C1 segment of cervical spinal cord (tissue), 14 donors: ENCODE data around the gene CACNA2D3.

ENCODE experiments used
- DNase-seq, 14 donors: peaks; one replicate each; lab custom pipeline; 2025; lab: John Stamatoyannopoulos, UW

Gene CACNA2D3

GRCh38 chr3:54273791-54274190 is 151.4 kb downstream of the CACNA2D3 start:
- DNase-seq, result no peak

DNA sequence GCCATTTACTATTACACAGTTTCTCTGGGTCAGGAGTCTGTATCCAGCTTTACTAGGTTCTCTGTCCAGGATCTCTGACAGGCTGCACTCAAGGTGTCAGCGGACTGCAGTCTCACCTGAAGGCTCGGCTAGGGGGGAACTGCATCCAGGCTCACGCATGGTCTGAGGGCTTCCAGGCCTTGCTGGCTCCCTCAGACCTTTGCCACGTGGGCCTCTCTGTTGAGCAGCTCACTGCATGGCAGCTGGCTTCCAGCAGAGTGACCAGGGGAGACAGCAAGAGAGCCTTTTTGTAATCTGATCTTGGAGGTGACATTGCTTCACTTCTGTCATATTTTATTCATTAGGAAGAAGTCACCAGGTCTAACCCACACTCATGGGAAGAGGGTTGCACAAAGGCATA is 152.3 kb downstream of the CACNA2D3 start:
- DNase-seq, result no peak

DNA sequence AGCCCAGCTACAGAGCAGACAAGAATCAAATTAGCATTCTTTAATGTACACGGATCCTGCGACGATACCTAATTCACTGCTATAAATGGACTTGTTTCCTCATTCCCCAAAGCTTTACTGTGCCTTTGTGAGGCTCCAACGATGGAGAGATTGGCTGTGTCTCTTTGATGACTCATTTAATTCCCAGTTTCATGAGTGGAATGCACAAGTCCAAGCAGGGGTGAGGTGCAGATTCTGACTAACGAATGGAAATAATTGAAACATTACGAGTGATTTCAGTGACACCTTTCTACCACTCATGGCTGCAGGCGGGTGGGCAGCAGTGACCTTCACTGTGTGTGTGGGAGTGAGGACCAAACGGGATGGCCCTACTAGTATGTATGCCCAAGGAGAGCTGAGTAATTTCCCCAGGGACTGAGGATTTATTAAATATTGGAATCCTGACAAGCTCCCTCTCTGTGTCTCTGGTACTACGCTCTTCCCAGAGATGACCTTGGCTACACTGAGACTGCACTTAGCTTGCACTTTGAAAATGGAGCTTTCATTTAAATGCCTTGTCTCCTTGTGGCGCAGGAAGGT is 156.7 kb downstream of the CACNA2D3 start:
- no peak for DNase-seq

GRCh38 chr3:54283470-54283869 is 161.1 kb downstream of the CACNA2D3 start:
- DNase-seq, result no peak

GRCh38 chr3:54294214-54294613 is 171.9 kb downstream of the CACNA2D3 start:
- DNase-seq, result no peak

- no peak for DNase-seq
Observed at GRCh38 chr3:54296531-54296930, 174.2 kb downstream of the CACNA2D3 start.

DNA sequence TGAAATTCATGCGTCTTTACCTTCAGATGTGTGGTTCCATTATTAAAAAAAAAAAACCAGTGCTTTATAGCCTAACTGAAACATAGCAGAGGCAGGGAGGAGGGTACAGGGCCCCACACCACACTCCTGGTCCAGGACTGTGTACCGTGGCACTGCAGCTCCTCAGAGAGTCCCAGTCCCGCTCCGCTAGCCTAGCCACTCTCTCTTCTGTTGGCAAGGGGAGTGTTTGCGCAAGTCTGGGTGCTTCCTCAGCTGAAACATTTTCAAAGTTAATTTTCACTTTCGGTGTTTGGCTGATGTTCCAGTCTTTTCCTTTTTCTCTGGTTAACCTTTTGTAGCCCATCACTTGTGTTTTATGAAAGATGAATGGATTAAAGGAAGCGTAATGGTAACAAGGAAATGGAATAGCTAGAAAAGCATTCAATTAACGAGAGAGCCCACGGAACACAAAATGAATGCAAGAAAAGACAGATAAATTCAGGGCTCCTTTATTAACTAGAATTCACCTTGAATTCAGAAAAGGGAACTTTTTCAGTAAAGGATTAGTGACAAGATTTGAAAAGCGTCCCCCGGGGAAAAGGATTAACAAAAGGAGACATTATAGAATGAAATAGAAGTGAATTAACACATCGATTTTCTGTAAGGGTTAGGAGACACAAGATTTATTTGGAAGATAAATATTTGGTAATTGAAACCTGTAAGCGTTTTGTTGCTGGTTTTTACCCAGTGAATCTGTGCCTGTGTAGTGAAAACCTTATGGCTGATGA is 177.0 kb downstream of the CACNA2D3 start:
- DNase-seq, result no peak

DNA sequence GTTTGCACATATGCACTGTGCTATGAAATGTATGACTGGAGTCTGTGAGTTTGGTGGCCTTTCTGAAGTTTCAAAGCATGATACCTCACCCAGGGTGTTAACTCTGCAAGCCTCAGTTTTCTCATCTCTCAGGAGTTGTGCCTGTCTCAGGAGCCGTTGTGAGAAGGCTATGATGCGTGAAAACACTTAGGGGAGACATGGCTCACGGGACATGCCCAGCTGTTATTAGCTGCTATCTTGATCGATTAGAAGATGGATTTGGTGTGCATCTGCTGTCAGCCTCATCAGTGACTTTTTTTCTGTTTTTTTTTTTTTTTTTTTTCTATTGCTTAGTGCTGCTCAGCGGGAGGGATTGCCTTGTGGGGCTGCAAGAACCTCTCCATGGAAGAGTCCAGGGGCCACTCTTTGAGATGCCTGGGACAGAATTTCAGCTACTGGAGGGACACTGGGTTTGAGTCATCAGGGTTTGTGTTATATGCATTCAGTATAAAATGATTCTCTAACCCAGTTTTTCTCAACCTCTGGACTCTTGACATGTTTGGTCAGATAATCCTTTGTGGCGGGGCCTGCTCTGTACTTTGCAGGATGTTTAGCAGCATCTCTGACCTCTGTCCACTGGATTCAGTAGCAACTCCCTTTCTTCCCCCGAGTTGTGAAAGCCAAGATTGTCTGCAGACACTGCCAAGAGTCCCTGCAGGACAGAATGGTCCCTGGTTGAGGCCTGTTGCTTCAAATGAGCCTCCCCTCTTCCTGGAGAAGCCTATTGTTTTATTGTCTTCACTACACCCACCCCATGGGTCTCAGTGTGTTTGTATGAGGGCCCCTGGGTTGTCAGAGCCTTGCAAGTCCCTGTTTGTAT is 181.4 kb downstream of the CACNA2D3 start:
- no peak for DNase-seq

DNA sequence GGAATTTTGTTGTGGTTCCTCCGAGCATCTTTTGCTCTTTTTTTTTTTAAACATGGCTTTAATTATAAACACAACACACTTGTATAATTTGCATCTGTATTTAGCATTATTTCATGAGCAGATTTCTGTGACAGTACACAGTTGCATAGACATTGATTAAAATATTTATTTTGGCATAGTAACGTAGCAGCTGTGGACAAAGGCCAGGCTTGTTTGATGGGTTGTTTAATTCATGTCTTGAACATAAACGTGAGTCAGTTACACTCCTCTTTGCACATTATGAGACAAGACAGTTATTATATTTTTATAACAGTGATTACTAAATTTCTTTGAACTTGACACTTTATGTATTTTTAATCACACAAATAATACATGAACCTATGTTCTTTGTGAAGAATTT is 182.5 kb downstream of the CACNA2D3 start:
- no peak for DNase-seq

DNA sequence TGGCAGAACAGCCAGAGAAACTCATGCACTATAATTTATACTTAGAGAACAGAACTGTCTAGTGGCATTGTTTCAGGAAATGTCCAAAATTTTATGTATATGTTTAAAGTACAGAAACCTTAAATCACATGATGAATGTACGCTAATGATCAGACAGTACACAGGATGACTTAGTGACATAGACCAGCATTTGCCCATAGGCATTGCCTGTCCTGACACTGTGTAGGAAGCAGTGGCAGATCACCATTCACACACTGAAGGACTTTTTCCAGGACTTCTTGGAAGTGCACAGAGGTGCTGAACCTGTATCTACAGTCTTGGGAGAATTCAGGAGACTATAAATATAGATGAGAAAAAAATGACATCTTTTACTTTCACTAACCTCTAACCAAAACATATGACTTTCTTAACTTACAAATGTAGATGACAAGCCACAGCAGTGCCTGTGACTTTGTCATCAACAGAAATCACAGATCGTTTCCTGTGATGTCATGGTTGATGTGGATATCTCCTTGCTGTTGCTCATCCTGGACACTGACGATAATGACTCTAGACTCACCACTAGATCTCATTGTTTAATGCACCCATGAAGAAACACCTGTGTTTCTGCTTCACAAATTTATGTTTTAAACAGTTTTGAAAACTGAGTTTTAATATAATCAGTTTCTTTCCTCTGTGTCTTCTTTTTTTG is 183.2 kb downstream of the CACNA2D3 start:
- no peak for DNase-seq

DNA sequence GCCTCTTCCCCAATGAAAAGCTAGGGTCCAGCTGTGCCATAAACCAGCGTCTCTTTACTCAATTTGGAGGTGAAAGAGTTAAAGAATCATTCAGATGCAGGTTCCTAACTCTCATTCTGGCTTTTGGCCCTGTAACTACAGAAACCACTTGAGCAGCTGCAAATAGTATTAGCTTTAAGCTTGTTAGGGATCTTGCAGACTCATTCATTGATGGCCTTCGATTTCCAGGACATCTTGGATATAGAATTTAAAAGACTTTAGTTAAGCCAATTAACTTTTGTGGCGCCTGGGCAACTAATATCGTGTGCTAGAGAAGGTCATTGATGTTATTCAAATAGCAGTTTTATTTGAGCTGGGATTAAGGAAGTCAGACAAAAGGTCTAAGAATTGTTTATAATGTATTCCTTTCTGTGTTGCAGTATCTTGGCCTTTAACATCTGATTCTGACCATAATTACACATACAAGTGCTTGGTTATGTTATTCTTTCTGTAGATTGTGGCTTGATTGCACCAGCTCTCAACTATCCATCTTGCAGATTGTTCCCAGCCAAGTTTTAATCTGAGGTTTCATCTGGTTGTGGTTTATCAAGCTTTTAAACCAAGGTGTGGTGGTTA is 185.3 kb downstream of the CACNA2D3 start:
- DNase-seq, result no peak

DNA sequence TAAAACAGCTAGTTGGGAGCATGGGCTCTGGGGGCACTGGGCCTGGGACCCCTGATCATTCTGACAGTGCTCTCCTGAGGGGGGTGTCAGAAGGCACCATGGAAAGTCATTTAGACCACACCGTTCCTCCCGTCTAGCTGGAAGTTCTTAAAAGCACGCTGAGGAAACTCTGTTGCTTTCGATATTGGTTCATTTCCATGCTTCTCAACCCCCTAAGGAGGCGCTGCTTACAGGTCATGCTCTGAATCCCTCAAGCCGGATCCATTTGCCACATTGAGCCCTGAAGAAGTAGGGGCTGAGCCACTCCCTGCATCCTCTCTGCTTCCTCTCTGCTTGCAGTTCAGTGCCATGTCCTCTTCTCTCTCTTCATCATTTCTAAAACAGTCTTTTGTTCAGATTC is 187.2 kb downstream of the CACNA2D3 start:
- DNase-seq, result no peak

GRCh38 chr3:54311211-54311747 is 188.9 kb downstream of the CACNA2D3 start:
- DNase-seq, result no peak

DNA sequence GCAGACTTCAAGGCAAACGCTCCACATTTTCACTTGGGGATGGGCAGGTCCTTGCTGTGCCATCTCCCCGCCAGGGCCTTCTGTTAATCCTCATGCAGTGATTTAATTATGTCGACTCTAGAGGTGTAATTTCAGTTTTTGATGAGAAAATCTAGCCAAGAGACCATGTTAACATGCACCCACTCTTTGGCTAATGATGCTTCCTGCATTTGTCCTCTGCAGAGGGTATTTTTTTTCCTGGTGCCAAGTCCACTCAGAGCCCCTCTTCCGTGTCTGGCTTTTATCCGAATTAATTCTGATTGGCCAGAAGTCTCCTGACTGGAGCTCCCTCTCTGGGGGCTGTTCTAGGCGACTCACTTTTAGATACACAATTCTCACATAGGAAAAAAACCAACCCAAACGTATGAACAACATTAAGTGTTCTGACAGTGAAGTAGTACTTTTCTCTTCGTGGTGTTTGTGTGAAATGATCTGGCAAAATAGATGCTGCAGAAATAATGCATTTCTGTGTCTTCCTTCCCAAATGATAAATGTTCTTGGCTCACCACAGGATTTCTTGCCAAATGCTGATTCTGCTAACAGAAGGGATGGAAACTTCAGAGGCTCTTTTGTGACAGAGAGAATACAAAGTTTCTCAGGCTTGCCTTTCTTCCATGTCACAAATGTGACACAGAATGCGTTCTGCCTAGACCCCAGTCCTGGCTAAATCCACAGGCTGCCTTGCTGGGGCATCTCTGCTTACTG is 190.0 kb downstream of the CACNA2D3 start:
- no peak for DNase-seq

GRCh38 chr3:54313418-54313817 is 191.1 kb downstream of the CACNA2D3 start:
- DNase-seq, result no peak

GRCh38 chr3:54321520-54321919 is 199.2 kb downstream of the CACNA2D3 start:
- DNase-seq, result no peak

DNA sequence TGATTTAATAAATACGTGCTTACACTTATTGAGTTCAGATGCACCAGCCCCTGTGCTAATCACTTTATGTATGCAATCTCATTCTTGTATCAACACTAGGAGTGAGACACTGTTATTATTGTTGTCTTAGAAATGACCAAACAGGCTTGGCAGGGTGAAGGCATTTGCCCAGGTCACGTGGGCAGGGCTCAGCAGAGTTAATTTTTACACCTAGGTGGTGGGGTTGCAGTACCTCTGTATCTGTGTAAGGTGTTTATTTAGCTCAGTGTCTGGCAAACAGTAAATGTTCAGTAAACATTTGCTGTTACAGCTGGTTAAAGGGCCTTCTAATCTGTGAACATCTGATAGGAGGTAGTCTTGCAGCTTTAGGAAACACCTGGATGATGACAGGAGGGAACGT is 200.0 kb downstream of the CACNA2D3 start:
- no peak for DNase-seq

GRCh38 chr3:54324103-54324502 is 201.8 kb downstream of the CACNA2D3 start:
- DNase-seq, result no peak

DNA sequence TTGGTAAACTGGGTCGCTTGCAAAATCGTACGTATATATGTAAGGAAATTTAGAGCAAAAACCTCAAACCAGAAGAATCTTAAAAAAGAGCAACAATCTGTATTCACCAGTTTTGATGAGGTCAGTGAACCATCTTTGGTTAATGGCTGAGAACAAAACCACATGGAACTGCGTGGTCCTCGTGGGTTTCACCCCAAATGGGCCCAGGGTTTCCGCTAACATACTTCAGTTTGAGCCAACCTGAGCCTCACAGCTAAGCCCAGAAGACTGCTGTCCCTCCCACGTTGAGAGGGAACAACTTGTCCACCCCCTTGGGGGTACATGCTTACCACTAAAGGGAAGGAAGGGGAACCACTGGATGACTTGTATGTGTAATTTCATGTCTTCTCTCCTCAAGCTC is 204.6 kb downstream of the CACNA2D3 start:
- DNase-seq, result no peak

GRCh38 chr3:54331341-54331740 is 209.0 kb downstream of the CACNA2D3 start:
- no peak for DNase-seq

DNA sequence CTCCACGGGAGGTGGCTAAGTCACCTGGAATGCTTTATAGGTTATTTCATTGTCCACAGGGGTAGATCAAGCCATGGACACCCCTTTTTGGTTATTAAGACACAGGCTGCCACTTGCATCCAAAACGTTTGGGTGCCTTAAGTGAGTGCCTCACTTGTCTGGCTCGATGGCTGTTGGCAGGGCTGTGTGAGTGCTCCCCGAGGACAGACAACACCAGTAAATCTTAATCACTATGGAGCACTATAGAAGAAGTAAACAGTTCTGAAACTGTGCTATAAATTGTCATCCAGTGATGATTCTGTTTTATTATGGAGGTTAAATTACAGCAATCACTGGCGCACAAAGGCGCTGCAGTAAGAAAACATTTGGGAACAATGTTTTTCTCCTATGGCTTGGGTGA is 215.5 kb downstream of the CACNA2D3 start:
- no peak for DNase-seq
